IMR-90 (cell line): ENCODE measurements around the gene SULT1E1. TPM values are rescaled to one million over a fixed set of nuclear protein-coding genes. Genes with fewer than 3 reads are reported as not detected.

ENCODE experiments used
- ATAC-seq: fragments of 200-7000 bp; cut with Tn5 transposase; 2 replicates; pipeline ENCODE4 v1.9.1; 2020; ENCODE audit warnings: low read depth, mild to moderate bottlenecking, moderate library complexity
- BruUV-seq: library from RNA; stranded (reverse); fragments of 400-500 nt; replicated peaks from 2 replicates; lab custom pipeline; 2021; lab: Mats Ljungman, UMichigan
- CTCF ChIA-PET: fragments of 300-600 bp; formaldehyde crosslinking; extraction: SDS; loops from one replicate; lab custom pipeline; 2021; ENCODE audit warnings: antibody characterized with exemption; lab: Yijun Ruan, JAX
- POLR2A ChIA-PET: fragments of 300-600 bp; sonication (Branson Sonifier 250); formaldehyde crosslinking; loops from one replicate; lab custom pipeline; 2022; ENCODE audit warnings: antibody characterized with exemption; ENCODE audit not compliant: unreplicated experiment; lab: Charles Lee
- DNase-seq: peaks from one replicate; pipeline ENCODE4 v3.0.0; 2013
- H2AFZ ChIP-seq: replicated peaks from 2 replicates; pipeline ENCODE3; 2013; ENCODE audit warnings: low read length, mild to moderate bottlenecking; ENCODE audit not compliant: poor library complexity
- H2AK5ac ChIP-seq: 2 replicates; pipeline ENCODE4 v1.6.1; 2013; ENCODE audit warnings: low read depth, low read length, inconsistent platforms
- H2AK9ac ChIP-seq: replicated peaks from 2 replicates; pipeline ENCODE3; 2013; ENCODE audit warnings: mild to moderate bottlenecking, low read depth, low read length, moderate library complexity; ENCODE audit not compliant: poor library complexity
- H2BK120ac ChIP-seq: 2 replicates; pipeline ENCODE4 v1.6.1; 2013; ENCODE audit warnings: low read depth, low read length, inconsistent platforms
- H2BK15ac ChIP-seq: 3 replicates; pipeline ENCODE4 v1.6.1; 2013; ENCODE audit warnings: low read depth, low read length, inconsistent platforms
- H2BK20ac ChIP-seq: 2 replicates; pipeline ENCODE4 v1.6.1; 2013; ENCODE audit warnings: low read depth, mild to moderate bottlenecking, inconsistent platforms, low read length, moderate library complexity
- H2BK5ac ChIP-seq: 2 replicates; pipeline ENCODE4 v1.6.1; 2013; ENCODE audit warnings: mild to moderate bottlenecking, low read depth, low read length, inconsistent platforms; ENCODE audit not compliant: poor library complexity, severe bottlenecking
- H3K14ac ChIP-seq: replicated peaks from 2 replicates; pipeline ENCODE4 v1.6.1; 2013; ENCODE audit warnings: low read depth, low read length, inconsistent platforms
- H3K18ac ChIP-seq: 2 replicates; pipeline ENCODE4 v1.6.1; 2013; ENCODE audit warnings: low read depth, low read length, control low read depth
- H3K23ac ChIP-seq: 2 replicates; pipeline ENCODE4 v1.6.1; 2013; ENCODE audit warnings: low read depth, low read length, inconsistent platforms
- H3K27ac ChIP-seq: 2 replicates; pipeline ENCODE4 v1.5.1; 2013; ENCODE audit warnings: mild to moderate bottlenecking, control low read depth, low read length; ENCODE audit not compliant: insufficient read depth
- H3K27me3 ChIP-seq: 2 replicates; pipeline ENCODE4 v1.6.1; 2013; ENCODE audit warnings: low read length; ENCODE audit not compliant: control insufficient read depth, insufficient read depth
- H3K36me3 ChIP-seq: 2 replicates; pipeline ENCODE4 v1.6.1; 2013; ENCODE audit warnings: low read length, mixed read lengths; ENCODE audit not compliant: control insufficient read depth, insufficient read depth
- H3K4ac ChIP-seq: 2 replicates; pipeline ENCODE4 v1.6.1; 2013; ENCODE audit warnings: low read depth, low read length, inconsistent platforms
- H3K4me1 ChIP-seq: 2 replicates; pipeline ENCODE4 v1.6.1; 2013; ENCODE audit warnings: low read length, mixed read lengths; ENCODE audit not compliant: control insufficient read depth, insufficient read depth
- H3K4me2 ChIP-seq: 2 replicates; pipeline ENCODE4 v1.6.1; 2013; ENCODE audit warnings: low read depth, mild to moderate bottlenecking, control low read depth, low read length, moderate library complexity
- H3K4me3 ChIP-seq: 2 replicates; pipeline ENCODE4 v1.5.1; 2013; ENCODE audit warnings: low read depth, mild to moderate bottlenecking, control low read depth, low read length, moderate library complexity; ENCODE audit not compliant: insufficient read depth
- H3K56ac ChIP-seq: 2 replicates; pipeline ENCODE4 v1.6.1; 2013; ENCODE audit warnings: low read length, inconsistent platforms; ENCODE audit not compliant: insufficient read depth; ENCODE audit errors: extremely low read depth
- H3K79me1 ChIP-seq, 2 experiments: 2 replicates each; pipeline ENCODE4 v1.6.1; 2013; ENCODE audit warnings: low read length in 2 of 2, inconsistent platforms in 1 of 2, low read depth in 1 of 2
- H3K9ac ChIP-seq: 2 replicates; pipeline ENCODE4 v1.6.1; 2013; ENCODE audit warnings: low read depth, low read length, control low read depth
- H3K9me1 ChIP-seq: 2 replicates; pipeline ENCODE4 v1.6.1; 2013; ENCODE audit warnings: low read length, inconsistent platforms; ENCODE audit not compliant: insufficient read depth
- H3K9me3 ChIP-seq: 2 replicates; pipeline ENCODE4 v1.6.1; 2013; ENCODE audit warnings: low read length; ENCODE audit not compliant: control insufficient read depth, insufficient read depth
- H4K20me1 ChIP-seq: 2 replicates; pipeline ENCODE4 v1.6.1; 2013; ENCODE audit warnings: low read length, inconsistent platforms; ENCODE audit not compliant: insufficient read depth
- H4K5ac ChIP-seq: 2 replicates; pipeline ENCODE4 v1.6.1; 2013; ENCODE audit warnings: mild to moderate bottlenecking, low read depth, low read length, control low read depth
- H4K8ac ChIP-seq, 2 experiments: 2 replicates each; pipeline ENCODE4 v1.6.1; 2013; ENCODE audit warnings: low read depth in 2 of 2, low read length in 2 of 2, control low read depth in 1 of 2, inconsistent platforms in 1 of 2
- H4K91ac ChIP-seq: 2 replicates; pipeline ENCODE4 v1.6.1; 2013; ENCODE audit warnings: low read depth, low read length, inconsistent platforms; ENCODE audit not compliant: insufficient read depth
- CHD1 ChIP-seq: IDR thresholded peaks from 2 replicates; pipeline ENCODE4 v1.6.1; 2012; ENCODE audit warnings: low read depth, low read length, improper control_type of control experiment
- MAZ ChIP-seq: IDR thresholded peaks from 2 replicates; pipeline ENCODE4 v1.6.1; 2012; ENCODE audit warnings: low read depth, mild to moderate bottlenecking, low read length, improper control_type of control experiment, moderate library complexity, borderline replicate concordance
- NFE2L2 ChIP-seq: fragments of 150-350 bp; IDR thresholded peaks from 2 replicates; pipeline ENCODE4 v1.6.1; 2016; ENCODE audit warnings: low read depth, mild to moderate bottlenecking, low read length
- RAD21 ChIP-seq: IDR thresholded peaks from 2 replicates; pipeline ENCODE4 v1.6.1; 2012; ENCODE audit warnings: low read length, improper control_type of control experiment
- WGBS, 2 experiments: methylation state at CpG; one replicate each; pipeline versions ENCODE4 v1.1.5 to v1.1.7; 2013; ENCODE audit warnings: missing lambda C conversion rate in 2 of 2; ENCODE audit not compliant: insufficient read length in 1 of 2; ENCODE audit errors: extremely low coverage in 2 of 2; 5-methylcytosine and 5-hydroxymethylcytosine counted together
- dilution Hi-C: fragments of 300-500 bp; cut with HindIII; formaldehyde crosslinking; loops from one replicate; pipeline ENCODE4 v1.14.3; 2018; ENCODE audit warnings: low sequenced_read_pairs; ENCODE audit not compliant: unreplicated experiment
- in situ Hi-C: fragments of 300-500 bp; cut with MboI; formaldehyde crosslinking; loops from 3 replicates; pipeline ENCODE4 v1.14.3; 2019; ENCODE audit warnings: low sequenced_read_pairs, inconsistent platforms, mixed read lengths
- intact Hi-C: fragments of 100-400 bp; cut with micrococcal nuclease; formaldehyde crosslinking; loops from 2 replicates; pipeline ENCODE4 v1.10.0; 2022
- polyA plus RNA-seq, 3 experiments: library from polyadenylated mRNA; depleted of rRNA; stranded (reverse); fragments of >200 nt; gene quantifications; 2 replicates each; pipeline ENCODE4 v1.2.3, GENCODE V29; 2012; ENCODE audit warnings: low replicate concordance in 1 of 3
- total RNA-seq: library from RNA; depleted of rRNA; stranded (reverse); fragments of >200 nt; gene quantifications from 2 replicates; pipeline ENCODE4 v1.2.3, GENCODE V29; 2012

The SULT1E1 gene
- total and polyA plus RNA-seq, 2 of the 4 experiments (the other 2 are of a cell fraction) = not detected

- dilution Hi-C loops = no loop called here
- Histone ChIP-seq H4K5ac (no peak overlapping the region), H3K9me3 (no peaks in the 10 kb centered on the region), H3K4ac (no peak overlapping the region), H3K18ac (no peak overlapping the region), H2BK15ac (no peak overlapping the region), H3K23ac (no peak overlapping the region), H4K8ac (no peak overlapping the region), H3K27ac (no peak overlapping the region), H3K4me2 (no peak overlapping the region), H2BK20ac (no peak overlapping the region), H3K36me3 (no peaks in the 10 kb centered on the region), H3K4me3 (no peak overlapping the region), H2BK5ac (no peak overlapping the region), H2AK5ac (no peak overlapping the region), H3K9me1 (no peaks in the 10 kb centered on the region), H4K91ac (no peak overlapping the region), H3K79me1 (no peaks in the 10 kb centered on the region), H2AFZ (no peak overlapping the region), H3K4me1 (no peaks in the 10 kb centered on the region), H3K14ac (no peak overlapping the region), H4K20me1 (no peaks in the 10 kb centered on the region), H3K56ac (no peak overlapping the region), H2BK120ac (no peak overlapping the region), H2AK9ac (no peak overlapping the region), H3K9ac (no peak overlapping the region), H3K27me3 (no peaks in the 10 kb centered on the region)
- in situ Hi-C loops = no loop called here
- no peak for ATAC-seq
- TF ChIP-seq MAZ (no peak), CHD1 (no peak), NFE2L2 (no peak), RAD21 (no peak)
- ChIA-PET POLR2A (no interaction called here), CTCF (no interaction called here)
- WGBS, 2 experiments = no CpG with 5 or more reads among the region's 1 CpG
- no peak for DNase-seq
- intact Hi-C loops = no loop called here
- no TSS peak for BruUV-seq
Measured at GRCh38 chr4:69835766-69836165, 24.2 kb downstream of the SULT1E1 start.
